Progenitor cell of endocrine pancreas (in vitro differentiated cells): ENCODE results near the gene SRGAP1. TPM values are rescaled to one million over a fixed set of nuclear protein-coding genes. Genes with fewer than 3 reads are reported as not detected.

Experiments
- DNase-seq: peaks from one replicate; pipeline ENCODE4 v3.0.0; 2021; ENCODE audit warnings: low spot score; ENCODE audit not compliant: unreplicated experiment
- H3K27ac Mint-ChIP-seq: 2 replicates; pipeline ENCODE4 v1.8.0; 2021; ENCODE audit warnings: mild to moderate bottlenecking, moderate library complexity, mixed read lengths
- H3K27me3 Mint-ChIP-seq: 2 replicates; pipeline ENCODE4 v1.8.0; 2021; ENCODE audit warnings: mixed read lengths
- H3K36me3 Mint-ChIP-seq: 2 replicates; pipeline ENCODE4 v1.8.0; 2022; ENCODE audit warnings: mixed read lengths; ENCODE audit not compliant: insufficient read depth
- H3K4me1 Mint-ChIP-seq: 2 replicates; pipeline ENCODE4 v1.8.0; 2021; ENCODE audit warnings: low read depth, mixed read lengths
- H3K4me3 Mint-ChIP-seq: 2 replicates; pipeline ENCODE4 v1.8.0; 2021; ENCODE audit warnings: low read depth, mild to moderate bottlenecking, moderate library complexity, mixed read lengths
- H3K9me3 Mint-ChIP-seq: 2 replicates; pipeline ENCODE4 v1.8.0; 2021; ENCODE audit warnings: low read depth, mixed read lengths
- CTCF ChIP-seq: fragments of 200-600 bp; sonication (generic); IDR thresholded peaks from one replicate; pipeline ENCODE4 v1.5.0; 2021; ENCODE audit warnings: antibody characterized with exemption, mild to moderate bottlenecking; ENCODE audit not compliant: unreplicated experiment
- total RNA-seq: library from RNA; stranded (reverse); gene quantifications from 2 replicates; pipeline ENCODE4 v1.2.1, GENCODE V29; 2021

SRGAP1 gene
- total RNA-seq, 1 donor from 2014 or later, result 23.1 TPM

DNA sequence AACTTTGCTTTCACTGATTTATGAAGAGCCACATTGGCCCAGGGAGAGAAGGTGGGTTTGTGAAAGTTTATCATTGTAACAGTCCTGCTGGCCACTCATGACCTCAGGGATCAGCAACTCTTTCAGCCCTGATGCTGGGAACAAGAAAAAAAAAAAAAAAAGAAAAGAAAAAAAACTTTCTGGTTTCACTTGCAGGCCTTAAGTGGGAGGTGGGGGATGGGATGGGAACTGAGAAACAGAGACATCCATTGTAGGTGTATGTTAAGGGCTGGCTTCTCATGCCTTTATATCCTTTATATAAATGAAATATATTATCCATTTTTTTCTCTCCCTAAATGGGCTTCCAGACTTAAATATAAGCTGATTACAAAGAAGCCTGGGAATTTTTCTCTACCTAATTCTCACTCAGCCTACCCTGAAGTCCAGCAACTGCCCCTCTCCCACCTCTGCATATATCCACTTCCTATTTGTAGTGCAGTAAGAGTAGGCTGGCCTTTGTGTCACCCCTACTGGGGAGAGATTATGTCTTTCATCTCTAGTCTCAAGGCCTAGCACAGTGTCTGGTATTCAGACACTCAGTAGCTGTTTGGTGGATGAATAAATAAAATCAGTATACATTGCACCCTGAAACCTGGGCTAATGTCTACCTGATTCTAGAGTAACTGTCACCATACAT lies 190.5 kb downstream of the SRGAP1 start:
- Mint-ChIP-seq H3K27me3 (no peaks in the 10 kb centered on the region), H3K27ac (no peak overlapping the region), H3K4me1 (peaks cover 13% of the 10 kb centered on the region), H3K36me3 (peaks cover 3% of the 10 kb centered on the region), H3K4me3 (no peak overlapping the region), H3K9me3 (peaks cover 4% of the 10 kb centered on the region)
- no peak for DNase-seq
- TF ChIP-seq CTCF, result no peak

GRCh38 chr12:64036414-64036813 lies 191.9 kb downstream of the SRGAP1 start:
- no peak for DNase-seq
- TF ChIP-seq CTCF, result no peak
- Mint-ChIP-seq H3K36me3 (peaks cover 3% of the 10 kb centered on the region), H3K27me3 (no peaks in the 10 kb centered on the region), H3K4me3 (no peak overlapping the region), H3K9me3 (peaks cover 4% of the 10 kb centered on the region), H3K27ac (no peak overlapping the region), H3K4me1 (peaks cover 16% of the 10 kb centered on the region)

- Mint-ChIP-seq H3K27me3 (no peaks in the 10 kb centered on the region), H3K9me3 (no peaks in the 10 kb centered on the region), H3K4me1 (peaks cover 20% of the 10 kb centered on the region), H3K4me3 (no peak overlapping the region), H3K36me3 (peaks cover 3% of the 10 kb centered on the region), H3K27ac (peak overlapping the region; percentile 95)
- no peak for DNase-seq
- TF ChIP-seq CTCF, result no peak
Measured at GRCh38 chr12:64039281-64039871, 194.9 kb downstream of the SRGAP1 start.

- Mint-ChIP-seq H3K4me1 (peaks cover 21% of the 10 kb centered on the region), H3K4me3 (no peak overlapping the region), H3K27me3 (no peaks in the 10 kb centered on the region), H3K27ac (no peak overlapping the region), H3K36me3 (peaks cover 11% of the 10 kb centered on the region), H3K9me3 (no peaks in the 10 kb centered on the region)
- no peak for DNase-seq
- TF ChIP-seq CTCF, result no peak
Measured at GRCh38 chr12:64042911-64043310, 198.4 kb downstream of the SRGAP1 start.

GRCh38 chr12:64044191-64044590 lies 199.7 kb downstream of the SRGAP1 start:
- H3K9me3 Mint-ChIP-seq, result peaks cover 9% of the 10 kb centered on the region
- H3K27ac Mint-ChIP-seq, result no peak overlapping the region
- peaks cover 15% of the 10 kb centered on the region for H3K4me1 Mint-ChIP-seq
- no peak for TF ChIP-seq CTCF
- no peak for DNase-seq
- H3K27me3 Mint-ChIP-seq, result no peaks in the 10 kb centered on the region
- H3K4me3 Mint-ChIP-seq, result no peak overlapping the region
- peaks cover 23% of the 10 kb centered on the region for H3K36me3 Mint-ChIP-seq
